SK-N-SH treated with all-trans-retinoic acid at 6 μM for 48 hours (cell line): ENCODE measurements around the gene DLK1.

Experiments
- ATAC-seq: fragments of 200-7000 bp; cut with Tn5 transposase; 3 replicates; pipeline ENCODE4 v1.9.1; 2020; ENCODE audit warnings: mild to moderate bottlenecking, moderate library complexity
- ARNTL ChIP-seq: fragments of 450-650 bp; formaldehyde crosslinking; IDR thresholded peaks from 2 replicates; pipeline ENCODE4 v1.5.0; 2020; ENCODE audit warnings: low read depth, mild to moderate bottlenecking, moderate library complexity, borderline replicate concordance
- BACH2 ChIP-seq: fragments of 250-450 bp; sonication (Bioruptor Pico); IDR thresholded peaks from 2 replicates; pipeline ENCODE4 v1.9.0; 2021; ENCODE audit warnings: mild to moderate bottlenecking, borderline replicate concordance
- CSDC2 ChIP-seq: fragments of 250-450 bp; sonication (Bioruptor Pico); IDR thresholded peaks from 2 replicates; pipeline ENCODE4 v1.5.0; 2020; ENCODE audit warnings: mild to moderate bottlenecking, moderate library complexity
- ESRRG ChIP-seq: fragments of 250-450 bp; sonication (Bioruptor Pico); IDR thresholded peaks from 2 replicates; pipeline ENCODE4 v1.6.1; 2021; ENCODE audit warnings: mild to moderate bottlenecking
- ISL1 ChIP-seq: fragments of 250-450 bp; sonication (Bioruptor Pico); IDR thresholded peaks from 2 replicates; pipeline ENCODE4 v2.1.2; 2022; ENCODE audit warnings: mild to moderate bottlenecking, moderate library complexity
- OSR1 ChIP-seq: fragments of 250-450 bp; sonication (Bioruptor Pico); IDR thresholded peaks from 2 replicates; pipeline ENCODE4 v1.8.0; 2022; ENCODE audit warnings: moderate library complexity, mild to moderate bottlenecking, inconsistent platforms
- PPARA ChIP-seq: fragments of 250-450 bp; sonication (Bioruptor Pico); IDR thresholded peaks from 2 replicates; pipeline ENCODE4 v1.5.0; 2020; ENCODE audit warnings: mild to moderate bottlenecking, borderline replicate concordance
- RARB ChIP-seq: fragments of 250-450 bp; sonication (Bioruptor Pico); IDR thresholded peaks from 2 replicates; pipeline ENCODE4 v1.8.0; 2021; ENCODE audit warnings: mild to moderate bottlenecking, moderate library complexity
- TCF4 ChIP-seq: fragments of 250-450 bp; sonication (Bioruptor Pico); IDR thresholded peaks from 2 replicates; pipeline ENCODE4 v1.8.0; 2021; ENCODE audit warnings: mild to moderate bottlenecking, moderate library complexity, borderline replicate concordance
- TOX ChIP-seq: fragments of 250-450 bp; sonication (Bioruptor Pico); IDR thresholded peaks from 2 replicates; pipeline ENCODE4 v1.8.0; 2021; ENCODE audit warnings: mild to moderate bottlenecking, moderate library complexity, borderline replicate concordance
- ZC3H10 ChIP-seq: fragments of 250-450 bp; sonication (Bioruptor Pico); IDR thresholded peaks from 2 replicates; pipeline ENCODE4 v1.5.1; 2021; ENCODE audit warnings: mild to moderate bottlenecking, moderate library complexity
- ZFP30 ChIP-seq: fragments of 450-650 bp; formaldehyde crosslinking; IDR thresholded peaks from 2 replicates; pipeline ENCODE4 v1.5.0; 2022; ENCODE audit warnings: mild to moderate bottlenecking, moderate library complexity
- ZNF565 ChIP-seq: fragments of 450-650 bp; formaldehyde crosslinking; conservative IDR thresholded peaks from 2 replicates; pipeline ENCODE4 v1.5.0; 2020; ENCODE audit warnings: low read depth, mild to moderate bottlenecking, moderate library complexity
- ZNF70 ChIP-seq: fragments of 450-650 bp; formaldehyde crosslinking; IDR thresholded peaks from 2 replicates; pipeline ENCODE4 v1.5.0; 2020; ENCODE audit warnings: mild to moderate bottlenecking, moderate library complexity
- ZNF8 ChIP-seq: fragments of 450-650 bp; formaldehyde crosslinking; IDR thresholded peaks from 2 replicates; pipeline ENCODE4 v1.5.0; 2020; ENCODE audit warnings: mild to moderate bottlenecking, moderate library complexity
- TF ChIP-seq, protein P1 (sequence below): fragments of 250-450 bp; sonication (Bioruptor Pico); IDR thresholded peaks from 2 replicates; pipeline ENCODE4 v1.5.1; 2021; ENCODE audit warnings: mild to moderate bottlenecking, moderate library complexity
- TF ChIP-seq, protein P2 (sequence below): fragments of 250-450 bp; sonication (Bioruptor Pico); IDR thresholded peaks from 2 replicates; pipeline ENCODE4 v1.5.0; 2020; ENCODE audit warnings: mild to moderate bottlenecking, moderate library complexity
- TF ChIP-seq, protein P3 (sequence below): fragments of 250-450 bp; sonication (Bioruptor Pico); IDR thresholded peaks from 2 replicates; pipeline ENCODE4 v1.5.1; 2020; ENCODE audit warnings: low read depth, mild to moderate bottlenecking, moderate library complexity
- TF ChIP-seq, protein P4 (sequence below): fragments of 250-450 bp; sonication (Bioruptor Pico); IDR thresholded peaks from 2 replicates; pipeline ENCODE4 v1.8.0; 2021; ENCODE audit warnings: low read depth, mild to moderate bottlenecking, moderate library complexity, borderline replicate concordance

DLK1 gene

DNA sequence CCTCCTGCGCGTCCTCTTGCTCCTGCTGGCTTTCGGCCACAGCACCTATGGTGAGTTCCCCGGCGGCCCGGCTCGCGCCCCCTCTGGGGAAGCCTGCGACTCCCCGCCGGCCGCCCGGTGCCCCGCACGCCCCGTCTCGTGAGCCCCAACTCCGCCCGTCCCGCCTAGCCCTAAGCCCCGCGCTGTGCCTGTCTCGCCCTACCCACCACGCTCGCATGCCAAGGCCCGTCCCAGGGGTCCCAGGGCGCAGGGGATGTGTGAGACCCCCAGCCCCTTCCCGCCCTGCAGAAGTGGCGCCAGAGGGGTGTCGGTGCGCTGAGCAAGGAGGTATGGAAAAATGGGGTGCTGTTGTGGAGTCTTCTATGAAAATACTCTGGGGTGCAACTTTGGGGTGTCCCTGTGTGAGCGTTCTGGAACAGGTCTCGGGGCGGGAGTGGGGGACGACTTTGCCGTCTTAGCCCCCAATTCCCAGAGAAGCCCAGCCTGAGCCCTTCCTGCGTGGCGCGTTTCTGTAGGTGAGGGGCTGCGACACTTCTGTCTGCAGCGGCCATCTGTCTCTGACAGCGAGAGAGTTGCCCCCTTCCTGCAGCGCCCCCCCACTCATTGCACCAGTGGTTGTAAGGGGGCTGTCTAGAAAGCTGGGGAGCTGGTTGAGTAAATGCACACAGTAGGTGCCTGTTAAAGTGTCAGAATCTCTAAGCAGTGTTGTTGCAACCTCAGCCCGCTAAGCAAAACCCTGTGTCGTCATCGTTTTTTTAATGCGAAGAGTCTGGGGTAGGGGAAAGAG, 587 bp downstream of the DLK1 start:
- no peak for ATAC-seq

DNA sequence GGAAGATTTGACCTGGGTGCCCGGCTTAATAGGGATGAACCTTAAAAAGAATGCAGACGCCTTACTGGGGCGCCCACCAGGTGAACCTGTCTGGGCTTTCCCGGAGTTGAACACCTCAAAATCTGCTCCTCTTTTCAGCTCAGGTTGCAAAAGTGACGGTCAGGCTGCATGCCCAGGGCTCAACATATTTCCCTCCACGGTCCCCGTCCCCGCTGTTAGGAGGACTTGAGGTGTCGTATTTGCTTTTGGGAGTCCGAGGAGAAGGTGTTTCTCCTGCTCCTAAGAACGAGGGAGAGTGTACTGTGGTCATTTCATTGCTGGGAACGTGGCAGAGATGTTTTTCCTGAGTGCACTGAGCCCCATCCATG, 1.2 kb downstream of the DLK1 start:
- TF ChIP-seq, protein P1, sequence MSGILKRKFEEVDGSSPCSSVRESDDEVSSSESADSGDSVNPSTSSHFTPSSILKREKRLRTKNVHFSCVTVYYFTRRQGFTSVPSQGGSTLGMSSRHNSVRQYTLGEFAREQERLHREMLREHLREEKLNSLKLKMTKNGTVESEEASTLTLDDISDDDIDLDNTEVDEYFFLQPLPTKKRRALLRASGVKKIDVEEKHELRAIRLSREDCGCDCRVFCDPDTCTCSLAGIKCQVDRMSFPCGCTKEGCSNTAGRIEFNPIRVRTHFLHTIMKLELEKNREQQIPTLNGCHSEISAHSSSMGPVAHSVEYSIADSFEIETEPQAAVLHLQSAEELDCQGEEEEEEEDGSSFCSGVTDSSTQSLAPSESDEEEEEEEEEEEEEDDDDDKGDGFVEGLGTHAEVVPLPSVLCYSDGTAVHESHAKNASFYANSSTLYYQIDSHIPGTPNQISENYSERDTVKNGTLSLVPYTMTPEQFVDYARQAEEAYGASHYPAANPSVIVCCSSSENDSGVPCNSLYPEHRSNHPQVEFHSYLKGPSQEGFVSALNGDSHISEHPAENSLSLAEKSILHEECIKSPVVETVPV (CRISPR knock-in tag), result no peak
- TF ChIP-seq ZFP30 (CRISPR knock-in tag) (no peak), ZNF70 (no peak), CSDC2 (CRISPR knock-in tag) (no peak)
- no peak for ATAC-seq

More for the DNA sequence above, 587 bp downstream of the DLK1 start:
- TF ChIP-seq ZNF70, result no peak
- TF ChIP-seq ESRRG (CRISPR knock-in tag), result no peak
- no peak for TF ChIP-seq ARNTL (CRISPR knock-in tag)
- TF ChIP-seq TCF4 (CRISPR knock-in tag), result no peak
- TF ChIP-seq PPARA (CRISPR knock-in tag), result no peak
- TF ChIP-seq ZNF8 (CRISPR knock-in tag), result no peak
- no peak for TF ChIP-seq RARB
- TF ChIP-seq ZNF565 (CRISPR knock-in tag), result no peak
- TF ChIP-seq BACH2 (CRISPR knock-in tag), result no peak
- no peak for TF ChIP-seq TOX (CRISPR knock-in tag)
- no peak for TF ChIP-seq ZFP30 (CRISPR knock-in tag)
- TF ChIP-seq, protein P1 (CRISPR knock-in tag), result no peak
- no peak for TF ChIP-seq ISL1 (CRISPR knock-in tag)
- TF ChIP-seq, protein P2, sequence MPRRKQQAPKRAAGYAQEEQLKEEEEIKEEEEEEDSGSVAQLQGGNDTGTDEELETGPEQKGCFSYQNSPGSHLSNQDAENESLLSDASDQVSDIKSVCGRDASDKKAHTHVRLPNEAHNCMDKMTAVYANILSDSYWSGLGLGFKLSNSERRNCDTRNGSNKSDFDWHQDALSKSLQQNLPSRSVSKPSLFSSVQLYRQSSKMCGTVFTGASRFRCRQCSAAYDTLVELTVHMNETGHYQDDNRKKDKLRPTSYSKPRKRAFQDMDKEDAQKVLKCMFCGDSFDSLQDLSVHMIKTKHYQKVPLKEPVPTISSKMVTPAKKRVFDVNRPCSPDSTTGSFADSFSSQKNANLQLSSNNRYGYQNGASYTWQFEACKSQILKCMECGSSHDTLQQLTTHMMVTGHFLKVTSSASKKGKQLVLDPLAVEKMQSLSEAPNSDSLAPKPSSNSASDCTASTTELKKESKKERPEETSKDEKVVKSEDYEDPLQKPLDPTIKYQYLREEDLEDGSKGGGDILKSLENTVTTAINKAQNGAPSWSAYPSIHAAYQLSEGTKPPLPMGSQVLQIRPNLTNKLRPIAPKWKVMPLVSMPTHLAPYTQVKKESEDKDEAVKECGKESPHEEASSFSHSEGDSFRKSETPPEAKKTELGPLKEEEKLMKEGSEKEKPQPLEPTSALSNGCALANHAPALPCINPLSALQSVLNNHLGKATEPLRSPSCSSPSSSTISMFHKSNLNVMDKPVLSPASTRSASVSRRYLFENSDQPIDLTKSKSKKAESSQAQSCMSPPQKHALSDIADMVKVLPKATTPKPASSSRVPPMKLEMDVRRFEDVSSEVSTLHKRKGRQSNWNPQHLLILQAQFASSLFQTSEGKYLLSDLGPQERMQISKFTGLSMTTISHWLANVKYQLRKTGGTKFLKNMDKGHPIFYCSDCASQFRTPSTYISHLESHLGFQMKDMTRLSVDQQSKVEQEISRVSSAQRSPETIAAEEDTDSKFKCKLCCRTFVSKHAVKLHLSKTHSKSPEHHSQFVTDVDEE (CRISPR knock-in tag), result no peak
- TF ChIP-seq, all 23 proteins: peak for 0

DNA sequence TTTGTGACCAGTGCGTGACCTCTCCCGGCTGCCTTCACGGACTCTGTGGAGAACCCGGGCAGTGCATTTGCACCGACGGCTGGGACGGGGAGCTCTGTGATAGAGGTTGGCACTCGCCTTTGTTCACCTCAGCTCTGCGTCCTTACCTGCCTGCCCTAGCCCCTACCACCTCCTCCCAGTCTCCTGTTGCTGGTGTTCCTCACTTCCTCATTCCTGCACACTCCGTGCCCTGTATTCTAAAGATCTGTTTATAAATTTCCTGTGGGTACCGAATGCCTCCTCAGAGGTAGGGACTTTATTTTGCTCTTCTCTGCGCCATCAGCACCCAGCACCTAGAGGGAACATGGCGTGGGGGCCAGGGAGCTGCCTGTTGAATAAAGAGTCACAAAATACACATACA, 2.3 kb downstream of the DLK1 start:
- TF ChIP-seq ZNF565 (CRISPR knock-in tag) (no peak), TCF4 (CRISPR knock-in tag) (no peak), ESRRG (CRISPR knock-in tag) (no peak), PPARA (CRISPR knock-in tag) (no peak), OSR1 (CRISPR knock-in tag) (no peak), ZNF8 (CRISPR knock-in tag) (no peak), ARNTL (CRISPR knock-in tag) (no peak), BACH2 (CRISPR knock-in tag) (no peak), CSDC2 (CRISPR knock-in tag) (no peak), ZC3H10 (CRISPR knock-in tag) (no peak), RARB (no peak), TOX (CRISPR knock-in tag) (no peak), ISL1 (CRISPR knock-in tag) (no peak)
- TF ChIP-seq, protein P3, sequence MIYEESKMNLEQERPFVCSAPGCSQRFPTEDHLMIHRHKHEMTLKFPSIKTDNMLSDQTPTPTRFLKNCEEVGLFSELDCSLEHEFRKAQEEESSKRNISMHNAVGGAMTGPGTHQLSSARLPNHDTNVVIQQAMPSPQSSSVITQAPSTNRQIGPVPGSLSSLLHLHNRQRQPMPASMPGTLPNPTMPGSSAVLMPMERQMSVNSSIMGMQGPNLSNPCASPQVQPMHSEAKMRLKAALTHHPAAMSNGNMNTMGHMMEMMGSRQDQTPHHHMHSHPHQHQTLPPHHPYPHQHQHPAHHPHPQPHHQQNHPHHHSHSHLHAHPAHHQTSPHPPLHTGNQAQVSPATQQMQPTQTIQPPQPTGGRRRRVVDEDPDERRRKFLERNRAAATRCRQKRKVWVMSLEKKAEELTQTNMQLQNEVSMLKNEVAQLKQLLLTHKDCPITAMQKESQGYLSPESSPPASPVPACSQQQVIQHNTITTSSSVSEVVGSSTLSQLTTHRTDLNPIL, result no peak
- TF ChIP-seq, protein P4, sequence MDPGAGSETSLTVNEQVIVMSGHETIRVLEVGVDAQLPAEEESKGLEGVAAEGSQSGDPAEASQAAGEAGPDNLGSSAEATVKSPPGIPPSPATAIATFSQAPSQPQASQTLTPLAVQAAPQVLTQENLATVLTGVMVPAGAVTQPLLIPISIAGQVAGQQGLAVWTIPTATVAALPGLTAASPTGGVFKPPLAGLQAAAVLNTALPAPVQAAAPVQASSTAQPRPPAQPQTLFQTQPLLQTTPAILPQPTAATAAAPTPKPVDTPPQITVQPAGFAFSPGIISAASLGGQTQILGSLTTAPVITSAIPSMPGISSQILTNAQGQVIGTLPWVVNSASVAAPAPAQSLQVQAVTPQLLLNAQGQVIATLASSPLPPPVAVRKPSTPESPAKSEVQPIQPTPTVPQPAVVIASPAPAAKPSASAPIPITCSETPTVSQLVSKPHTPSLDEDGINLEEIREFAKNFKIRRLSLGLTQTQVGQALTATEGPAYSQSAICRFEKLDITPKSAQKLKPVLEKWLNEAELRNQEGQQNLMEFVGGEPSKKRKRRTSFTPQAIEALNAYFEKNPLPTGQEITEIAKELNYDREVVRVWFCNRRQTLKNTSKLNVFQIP (CRISPR knock-in tag), result no peak
- TF ChIP-seq, protein P1 (CRISPR knock-in tag), result no peak
- TF ChIP-seq, protein P2 (CRISPR knock-in tag), result no peak
- ATAC-seq, result no peak
